GM19240 (cell line): ENCODE data around the gene SLC16A13.
A peak's percentile ranks its signal among the peaks of the same experiment; 100 is the strongest.

ENCODE experiments used
- DNase-seq: peaks from one replicate; pipeline ENCODE4 v3.0.0; 2011; ENCODE audit warnings: low spot score; ENCODE audit not compliant: insufficient read length

SLC16A13 gene

GRCh38 chr17:7011942-7012254 is 23.9 kb upstream of the SLC16A13 start:
- no peak for DNase-seq

GRCh38 chr17:7014261-7014994 is 21.4 kb upstream of the SLC16A13 start:
- DNase-seq = peak; percentile 69

GRCh38 chr17:7014995-7015958 is 20.5 kb upstream of the SLC16A13 start:
- DNase-seq = peak; percentile 29

GRCh38 chr17:7016418-7016817 is 19.4 kb upstream of the SLC16A13 start:
- DNase-seq = no peak

- no peak for DNase-seq
Observed at GRCh38 chr17:7016886-7017826, 18.7 kb upstream of the SLC16A13 start.

GRCh38 chr17:7017827-7018200 is 18.0 kb upstream of the SLC16A13 start:
- DNase-seq = no peak

GRCh38 chr17:7018331-7018964 is 17.4 kb upstream of the SLC16A13 start:
- no peak for DNase-seq

GRCh38 chr17:7019367-7019766 is 16.4 kb upstream of the SLC16A13 start:
- DNase-seq = no peak

GRCh38 chr17:7019839-7020519 is 15.8 kb upstream of the SLC16A13 start:
- DNase-seq = no peak

GRCh38 chr17:7020894-7021664 is 14.7 kb upstream of the SLC16A13 start:
- no peak for DNase-seq

- peak; percentile 69 for DNase-seq
Observed at GRCh38 chr17:7021993-7022778, 13.6 kb upstream of the SLC16A13 start.

- DNase-seq = no peak
Observed at GRCh38 chr17:7022781-7023571, 12.8 kb upstream of the SLC16A13 start, which contains the start of gene BCL6B. Gene BCL6B (plus strand): TSS chr17:7023050. CDS start chr17:7023672, 622 bp downstream.

- no peak for DNase-seq
Observed at GRCh38 chr17:7023576-7024401, 12.0 kb upstream of the SLC16A13 start.

GRCh38 chr17:7024402-7024785 is 11.4 kb upstream of the SLC16A13 start:
- DNase-seq = no peak

GRCh38 chr17:7025245-7025644 is 10.6 kb upstream of the SLC16A13 start:
- DNase-seq = no peak

- DNase-seq = no peak
Observed at GRCh38 chr17:7026471-7027115, 9.2 kb upstream of the SLC16A13 start.

GRCh38 chr17:7027335-7027734 is 8.5 kb upstream of the SLC16A13 start:
- DNase-seq = no peak
